Astrocyte (in vitro differentiated cells and primary cell): ENCODE data around the gene RNPEP.

ENCODE experiments used
- EZH2 ChIP-seq: IDR thresholded peaks from 2 replicates; pipeline ENCODE4 v1.6.1; 2012; ENCODE audit warnings: mild to moderate bottlenecking, low read length, inconsistent platforms; ENCODE audit not compliant: insufficient read depth
- TF ChIP-seq, protein P1 (sequence below): IDR thresholded peaks from 2 replicates; pipeline ENCODE4 v1.5.1; 2011; ENCODE audit warnings: low read depth, mild to moderate bottlenecking, inconsistent platforms, low read length, moderate library complexity; ENCODE audit not compliant: insufficient read depth

DNA sequence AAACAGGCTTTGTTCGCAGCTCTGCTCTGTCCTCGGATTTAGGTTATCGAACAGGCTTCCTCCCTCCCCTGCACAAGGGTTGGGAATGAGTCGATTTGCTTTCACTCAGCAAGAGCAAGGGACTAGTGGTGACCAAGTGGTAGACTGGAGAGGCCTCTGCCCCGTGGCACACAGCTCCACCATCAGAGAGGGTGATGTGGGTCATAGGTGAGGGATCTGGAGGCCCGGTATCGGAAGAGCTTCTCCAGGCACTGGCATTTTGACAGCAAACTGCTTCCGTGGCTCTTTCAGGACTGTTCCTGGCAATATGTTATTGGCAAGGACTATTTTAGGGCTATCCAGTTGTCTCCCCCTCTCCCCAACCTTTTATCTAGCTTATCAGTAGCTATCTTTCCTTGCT, 24.9 kb downstream of the RNPEP start:
- TF ChIP-seq, protein P1, sequence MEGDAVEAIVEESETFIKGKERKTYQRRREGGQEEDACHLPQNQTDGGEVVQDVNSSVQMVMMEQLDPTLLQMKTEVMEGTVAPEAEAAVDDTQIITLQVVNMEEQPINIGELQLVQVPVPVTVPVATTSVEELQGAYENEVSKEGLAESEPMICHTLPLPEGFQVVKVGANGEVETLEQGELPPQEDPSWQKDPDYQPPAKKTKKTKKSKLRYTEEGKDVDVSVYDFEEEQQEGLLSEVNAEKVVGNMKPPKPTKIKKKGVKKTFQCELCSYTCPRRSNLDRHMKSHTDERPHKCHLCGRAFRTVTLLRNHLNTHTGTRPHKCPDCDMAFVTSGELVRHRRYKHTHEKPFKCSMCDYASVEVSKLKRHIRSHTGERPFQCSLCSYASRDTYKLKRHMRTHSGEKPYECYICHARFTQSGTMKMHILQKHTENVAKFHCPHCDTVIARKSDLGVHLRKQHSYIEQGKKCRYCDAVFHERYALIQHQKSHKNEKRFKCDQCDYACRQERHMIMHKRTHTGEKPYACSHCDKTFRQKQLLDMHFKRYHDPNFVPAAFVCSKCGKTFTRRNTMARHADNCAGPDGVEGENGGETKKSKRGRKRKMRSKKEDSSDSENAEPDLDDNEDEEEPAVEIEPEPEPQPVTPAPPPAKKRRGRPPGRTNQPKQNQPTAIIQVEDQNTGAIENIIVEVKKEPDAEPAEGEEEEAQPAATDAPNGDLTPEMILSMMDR = no peak
- TF ChIP-seq EZH2 = no peak
